Neural progenitor cell (in vitro differentiated cells): ENCODE measurements around the gene RADIL.

Source experiments
- CTCF ChIP-seq: fragments of 200-600 bp; sonication (generic); IDR thresholded peaks from 2 replicates; pipeline ENCODE4 v1.5.1; 2017; ENCODE audit warnings: antibody characterized with exemption, mild to moderate bottlenecking
- EZH2 ChIP-seq: fragments of 200-600 bp; sonication (generic); IDR thresholded peaks from 2 replicates; pipeline ENCODE4 v1.6.1; 2017; ENCODE audit warnings: antibody characterized with exemption, mild to moderate bottlenecking, moderate library complexity
- EZH2phosphoT487 ChIP-seq: fragments of 200-600 bp; sonication (generic); IDR thresholded peaks from 2 replicates; pipeline ENCODE4 v1.6.1; 2017; ENCODE audit warnings: antibody characterized with exemption

- no peak for TF ChIP-seq CTCF
- no peak for TF ChIP-seq EZH2
- TF ChIP-seq EZH2phosphoT487 = no peak
Observed at GRCh38 chr7:4760952-4761351, 122.6 kb downstream of the RADIL start.
